ENCODE data around the gene KRTAP3-2. TPM values are rescaled to one million over a fixed set of nuclear protein-coding genes. Genes with fewer than 3 reads are reported as not detected.

The KRTAP3-2 gene
- total RNA-seq, 1 experiment from 2014 or later, result not detected

DNA sequence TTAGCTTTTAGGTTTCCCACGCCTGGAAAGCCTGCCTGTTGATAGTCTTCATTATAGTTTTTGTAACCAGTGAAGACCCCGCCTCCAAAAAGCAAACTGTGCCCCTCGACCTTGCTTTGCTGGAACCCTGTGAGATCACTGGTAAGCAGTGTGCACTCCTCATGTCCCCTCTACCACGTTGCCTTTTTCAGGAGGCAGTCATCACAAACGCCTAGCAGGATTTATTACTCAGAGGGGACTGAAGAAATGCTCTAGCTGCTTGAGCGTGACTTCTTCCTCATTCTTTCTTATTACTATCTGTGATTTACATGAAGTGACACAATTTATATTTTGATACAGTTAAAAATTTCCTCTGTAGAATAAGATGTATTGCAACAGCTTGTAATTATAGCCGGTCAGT, 15.7 kb upstream of the KRTAP3-2 start:
- H3K4me3 Mint-ChIP-seq, result no peak overlapping the region
- no peak for DNase-seq
- H3K56ac ChIP-seq (ENCODE audit: insufficient read length, low read depth, low read length), result no peak overlapping the region

More for the DNA sequence above, 15.7 kb upstream of the KRTAP3-2 start:
- Histone ChIP-seq H3K4ac (ENCODE audit: low read depth, low read length) (no peak overlapping the region), H2BK120ac (ENCODE audit: low read depth, low read length, poor library complexity, severe bottlenecking) (no peak overlapping the region), H3K4me1 (ENCODE audit: insufficient read depth, low read length) (no peaks in the 10 kb centered on the region), H2BK12ac (ENCODE audit: insufficient read length, low read depth, low read length) (no peak overlapping the region), H3K9me3 (ENCODE audit: control insufficient read depth, low read depth, low read length) (no peaks in the 10 kb centered on the region), H3K27ac (ENCODE audit: insufficient read length, low read depth, low read length) (no peak overlapping the region), H2BK20ac (ENCODE audit: low read depth, low read length, poor library complexity, severe bottlenecking) (no peak overlapping the region), H2BK5ac (ENCODE audit: insufficient read length, low read length) (no peak overlapping the region), H3K79me2 (ENCODE audit: insufficient read depth, low read length) (no peaks in the 10 kb centered on the region), H3K9ac (ENCODE audit: extremely low read depth, insufficient read length, low read length) (no peak overlapping the region), H3T11ph (ENCODE audit: low read length) (no peak overlapping the region), H4K20me1 (ENCODE audit: control insufficient read depth, insufficient read depth, insufficient read length) (no peaks in the 10 kb centered on the region), H2AFZ (ENCODE audit: low read length) (no peak overlapping the region), H2BK15ac (ENCODE audit: low read depth, low read length) (no peak overlapping the region), H3K23me2 (ENCODE audit: insufficient read length, low read depth, low read length, poor library complexity, severe bottlenecking) (no peaks in the 10 kb centered on the region), H2AK5ac (ENCODE audit: insufficient read length, low read length) (no peak overlapping the region), H3K14ac (ENCODE audit: insufficient read depth, low read length) (no peak overlapping the region), H3K79me1 (ENCODE audit: insufficient read depth, low read depth, low read length, poor library complexity, severe bottlenecking) (no peaks in the 10 kb centered on the region), H4K5ac (ENCODE audit: insufficient read length, low read depth, low read length) (no peak overlapping the region), H3K23ac (ENCODE audit: insufficient read length, low read depth, low read length) (no peak overlapping the region), H4K91ac (ENCODE audit: insufficient read length, low read depth, low read length) (no peak overlapping the region), H3K27me3 (ENCODE audit: insufficient read depth, low read length) (no peaks in the 10 kb centered on the region), H3K18ac (ENCODE audit: insufficient read length, low read depth, low read length) (no peak overlapping the region), H4K8ac (replicated peaks; ENCODE audit: insufficient read length, low read depth, low read length) (no peak overlapping the region), H3K4me2 (ENCODE audit: insufficient read depth, insufficient read length, low read length) (no peak overlapping the region)
- H3K27ac Mint-ChIP-seq, result no peak overlapping the region
- peaks cover 0 to 2% of the 10 kb centered on the region in 2 experiments; a peak in 1 of 4 replicates for H3K4me1 Mint-ChIP-seq
- no peaks in the 10 kb centered on the region for H3K9me3 Mint-ChIP-seq
- WGBS (ENCODE audit: extremely low coverage, insufficient read length, low lambda C conversion rate), result no CpG with 5 or more reads among the region's 7 CpGs
- no peaks in the 10 kb centered on the region for H3K27me3 Mint-ChIP-seq (ENCODE audit: low read depth)
- no peaks in the 10 kb centered on the region for H3K36me3 Mint-ChIP-seq (ENCODE audit: insufficient read depth in 1 of 3, low read depth in 3 of 3)
- TF ChIP-seq, protein P1, sequence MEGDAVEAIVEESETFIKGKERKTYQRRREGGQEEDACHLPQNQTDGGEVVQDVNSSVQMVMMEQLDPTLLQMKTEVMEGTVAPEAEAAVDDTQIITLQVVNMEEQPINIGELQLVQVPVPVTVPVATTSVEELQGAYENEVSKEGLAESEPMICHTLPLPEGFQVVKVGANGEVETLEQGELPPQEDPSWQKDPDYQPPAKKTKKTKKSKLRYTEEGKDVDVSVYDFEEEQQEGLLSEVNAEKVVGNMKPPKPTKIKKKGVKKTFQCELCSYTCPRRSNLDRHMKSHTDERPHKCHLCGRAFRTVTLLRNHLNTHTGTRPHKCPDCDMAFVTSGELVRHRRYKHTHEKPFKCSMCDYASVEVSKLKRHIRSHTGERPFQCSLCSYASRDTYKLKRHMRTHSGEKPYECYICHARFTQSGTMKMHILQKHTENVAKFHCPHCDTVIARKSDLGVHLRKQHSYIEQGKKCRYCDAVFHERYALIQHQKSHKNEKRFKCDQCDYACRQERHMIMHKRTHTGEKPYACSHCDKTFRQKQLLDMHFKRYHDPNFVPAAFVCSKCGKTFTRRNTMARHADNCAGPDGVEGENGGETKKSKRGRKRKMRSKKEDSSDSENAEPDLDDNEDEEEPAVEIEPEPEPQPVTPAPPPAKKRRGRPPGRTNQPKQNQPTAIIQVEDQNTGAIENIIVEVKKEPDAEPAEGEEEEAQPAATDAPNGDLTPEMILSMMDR (conservative IDR thresholded peaks at IDR 0.05), result no peak
